Renal pelvis (tissue), 4 donors: ENCODE results near the gene PRR7. TPM values are rescaled to one million over a fixed set of nuclear protein-coding genes. Genes with fewer than 3 reads are reported as not detected.

Experiments used
- DNase-seq: peaks from one replicate; pipeline ENCODE4 v3.0.0-alpha.2; 2013
- polyA plus RNA-seq, 3 donors: library from polyadenylated mRNA; unstranded; fragments of 120-200 nt; gene quantifications; one replicate each; pipeline ENCODE4 v1.2.1, GENCODE V29; 2013; ENCODE audit not compliant: insufficient read length in 3 of 3

PRR7 gene
- polyA plus RNA-seq, 3 donors, result 2.3 to 3.1 (median 2.9) TPM

DNA sequence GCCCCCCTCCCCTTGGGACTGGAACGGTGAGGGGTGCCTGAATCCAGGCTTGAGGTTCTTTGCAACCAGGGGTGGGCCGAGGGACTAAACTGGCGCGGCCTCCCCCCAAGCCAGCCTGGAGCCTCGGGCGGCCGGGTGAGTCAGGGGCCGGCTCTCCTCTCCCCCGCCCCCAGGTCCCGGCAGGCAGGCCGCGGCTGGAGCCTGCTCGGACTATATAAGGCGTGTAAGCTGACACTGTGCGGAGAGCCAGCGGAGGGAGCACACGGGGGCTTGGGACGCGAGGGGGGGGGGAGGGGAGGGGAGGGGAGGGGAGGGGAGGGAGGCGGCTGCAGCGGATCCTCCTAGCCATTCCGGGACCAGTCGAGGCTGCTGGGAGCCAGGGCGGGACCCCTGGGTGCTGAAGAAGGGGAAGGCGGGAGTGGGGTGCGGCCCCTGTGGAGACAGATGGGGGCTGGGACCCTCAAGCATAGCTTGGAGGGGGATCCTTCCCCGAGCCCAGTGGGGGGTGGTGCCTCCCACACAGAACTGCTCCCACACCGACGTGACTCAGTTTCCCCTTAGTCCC is 50.2 kb downstream of the PRR7 start:
- DNase-seq, result peak; percentile 90

DNA sequence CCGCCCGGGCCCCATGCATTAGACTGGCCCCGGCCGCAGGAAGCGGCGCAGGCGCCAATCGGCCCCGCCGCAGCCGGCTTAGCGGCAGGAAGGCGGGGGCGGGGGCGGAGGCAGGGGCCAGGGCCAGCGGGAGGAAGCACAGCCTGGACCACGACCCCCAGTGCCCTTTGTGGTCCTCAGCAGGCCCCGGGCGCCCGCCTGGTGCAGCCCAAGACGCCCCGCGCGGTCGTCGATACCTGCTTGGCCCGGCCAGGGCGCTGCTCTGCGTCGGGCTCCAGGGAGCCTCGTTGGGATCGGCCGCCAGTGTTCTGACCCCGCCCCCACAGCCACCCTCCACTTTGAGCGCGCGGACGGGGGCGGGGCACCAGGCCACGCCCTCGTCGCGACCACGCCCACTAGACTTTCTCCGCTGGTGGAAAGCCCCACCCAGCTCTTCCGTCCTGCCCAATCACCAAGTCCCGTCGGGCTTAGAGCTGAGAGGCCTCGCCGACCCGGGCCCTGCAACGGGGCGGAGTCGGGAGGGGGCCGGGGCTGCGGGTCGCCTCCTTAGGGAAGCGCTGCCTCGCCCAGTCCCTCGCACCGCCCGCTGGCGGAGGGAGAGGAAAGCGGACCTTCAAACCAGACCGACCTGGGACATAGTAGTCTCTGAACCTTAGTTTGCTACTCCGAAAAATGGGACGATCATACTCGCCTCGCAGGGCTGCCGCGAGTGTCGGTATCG is 50.8 kb downstream of the PRR7 start, which contains the start of gene PDLIM7:
Gene PDLIM7, minus strand, starts transcription at position 313 of the 721 bp plus-strand sequence. CDS start 1,092 bp downstream, outside the sequence.
- DNase-seq, result peak; percentile 97

- peak; percentile 33 for DNase-seq
Measured at GRCh38 chr5:177498013-177498787, 51.6 kb downstream of the PRR7 start.

DNA sequence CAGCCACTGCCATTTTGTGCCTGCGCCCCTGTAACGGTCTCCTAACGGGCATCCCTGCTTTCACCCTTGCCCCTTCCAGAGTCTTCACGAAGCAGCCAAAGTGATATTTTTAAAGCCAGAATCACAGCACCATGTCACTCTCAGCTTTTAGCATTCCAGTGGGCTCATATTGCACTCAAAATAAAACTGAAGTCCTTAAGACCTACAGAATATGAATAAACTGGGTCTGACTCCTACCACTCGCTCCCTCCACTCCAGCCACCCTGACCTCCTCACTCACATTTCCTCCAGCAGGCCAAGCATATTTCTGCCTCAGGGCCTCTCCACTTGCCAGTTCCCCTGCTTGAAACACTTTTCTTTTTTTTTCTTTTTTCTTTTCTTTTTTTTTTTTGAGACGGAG is 53.2 kb downstream of the PRR7 start:
- no peak for DNase-seq

GRCh38 chr5:177500685-177501522 is 54.3 kb downstream of the PRR7 start:
- DNase-seq, result peak; percentile 83

DNA sequence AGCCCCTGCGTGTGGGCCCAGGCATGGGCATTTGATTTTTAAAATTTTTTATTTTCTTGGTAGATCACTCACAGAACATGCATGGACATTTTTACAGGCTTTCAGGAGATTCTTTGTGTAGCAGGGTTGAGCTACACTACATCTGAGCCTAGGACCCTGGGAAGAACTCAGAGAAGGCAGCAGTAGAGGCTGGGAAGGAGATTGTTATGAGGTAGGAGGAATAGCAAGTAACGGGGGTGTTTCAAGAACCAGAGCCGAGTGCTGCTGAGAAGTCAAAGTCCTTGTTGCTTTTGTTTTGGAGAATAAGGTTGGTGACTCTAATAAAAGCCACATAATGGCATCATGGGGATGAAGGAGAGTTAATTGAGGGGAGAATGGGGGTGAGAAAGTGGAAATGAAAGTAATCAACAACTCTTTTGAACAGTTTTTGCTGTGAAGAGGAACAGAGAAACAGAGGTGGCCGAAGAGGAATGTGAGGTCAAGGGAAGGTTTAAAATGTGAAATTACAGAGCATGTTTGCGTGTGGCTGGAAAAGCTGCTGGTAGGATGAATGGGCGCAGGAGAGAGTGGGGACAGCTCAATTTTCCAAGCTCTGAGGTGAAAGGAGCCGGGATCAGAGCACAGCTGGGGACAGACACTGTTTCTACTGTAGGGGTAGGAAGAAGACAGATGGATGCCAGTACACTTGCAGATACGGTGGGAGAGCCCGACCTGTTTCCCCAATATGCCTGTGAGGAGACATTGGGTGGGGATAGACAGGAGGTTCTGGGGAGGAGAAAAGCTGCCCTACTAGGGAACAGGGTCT is 55.5 kb downstream of the PRR7 start:
- no peak for DNase-seq

DNA sequence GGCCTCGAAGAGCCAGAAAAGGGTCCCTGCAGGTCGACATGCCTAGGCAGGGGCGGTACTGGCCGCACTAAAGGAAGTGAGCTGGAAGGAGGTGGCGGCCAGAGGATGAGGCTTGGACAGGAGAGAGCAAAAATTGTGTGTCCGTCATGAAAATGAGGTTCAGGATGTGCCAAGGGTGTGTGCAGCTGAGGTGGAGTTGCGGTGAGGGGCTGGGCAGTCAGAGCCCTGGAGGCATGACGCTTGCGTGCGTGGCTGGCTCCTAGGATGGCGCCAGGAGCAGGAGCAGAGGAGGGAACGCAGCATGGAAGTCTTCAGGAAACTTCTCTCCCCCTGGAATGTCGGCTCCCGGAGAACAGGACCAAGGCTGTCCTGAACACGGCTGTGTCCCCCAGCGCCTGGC is 56.3 kb downstream of the PRR7 start:
- DNase-seq, result no peak

DNA sequence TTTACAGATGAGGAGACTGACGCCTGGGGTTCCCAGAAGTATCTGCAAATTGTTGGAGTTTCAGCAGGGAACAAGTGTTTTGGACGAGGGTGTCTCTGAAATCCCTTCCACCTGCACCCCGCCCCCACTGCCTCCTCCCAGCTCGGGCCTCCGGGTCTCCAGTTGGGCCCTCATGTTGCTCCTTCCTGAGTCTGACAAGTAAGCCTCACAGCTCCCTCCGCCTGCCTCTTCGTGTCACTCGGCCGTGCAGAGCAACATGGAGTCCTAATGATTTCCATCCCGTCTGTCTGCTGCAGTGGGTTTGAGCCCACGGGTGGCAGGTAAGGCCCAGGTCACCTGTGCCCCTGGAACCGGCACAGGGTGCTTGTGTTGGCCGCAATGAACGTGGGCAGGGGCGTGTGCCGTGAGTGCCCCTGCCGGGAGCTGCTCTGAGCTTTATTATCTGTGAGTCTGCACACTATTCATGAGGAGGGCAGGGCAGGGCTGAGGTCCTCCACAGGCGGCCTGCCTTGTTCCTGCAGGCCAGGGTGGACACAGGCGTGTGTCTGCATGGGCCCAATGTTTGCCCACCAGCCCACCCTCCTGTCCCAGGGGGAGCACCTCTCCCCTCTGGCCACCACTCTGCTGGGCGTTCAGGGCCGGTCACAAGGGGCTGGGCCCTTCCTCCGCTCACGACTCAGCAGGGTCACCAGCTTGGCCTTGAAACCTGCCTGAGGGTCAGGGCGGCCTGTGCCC is 56.9 kb downstream of the PRR7 start:
- DNase-seq, result no peak

DNA sequence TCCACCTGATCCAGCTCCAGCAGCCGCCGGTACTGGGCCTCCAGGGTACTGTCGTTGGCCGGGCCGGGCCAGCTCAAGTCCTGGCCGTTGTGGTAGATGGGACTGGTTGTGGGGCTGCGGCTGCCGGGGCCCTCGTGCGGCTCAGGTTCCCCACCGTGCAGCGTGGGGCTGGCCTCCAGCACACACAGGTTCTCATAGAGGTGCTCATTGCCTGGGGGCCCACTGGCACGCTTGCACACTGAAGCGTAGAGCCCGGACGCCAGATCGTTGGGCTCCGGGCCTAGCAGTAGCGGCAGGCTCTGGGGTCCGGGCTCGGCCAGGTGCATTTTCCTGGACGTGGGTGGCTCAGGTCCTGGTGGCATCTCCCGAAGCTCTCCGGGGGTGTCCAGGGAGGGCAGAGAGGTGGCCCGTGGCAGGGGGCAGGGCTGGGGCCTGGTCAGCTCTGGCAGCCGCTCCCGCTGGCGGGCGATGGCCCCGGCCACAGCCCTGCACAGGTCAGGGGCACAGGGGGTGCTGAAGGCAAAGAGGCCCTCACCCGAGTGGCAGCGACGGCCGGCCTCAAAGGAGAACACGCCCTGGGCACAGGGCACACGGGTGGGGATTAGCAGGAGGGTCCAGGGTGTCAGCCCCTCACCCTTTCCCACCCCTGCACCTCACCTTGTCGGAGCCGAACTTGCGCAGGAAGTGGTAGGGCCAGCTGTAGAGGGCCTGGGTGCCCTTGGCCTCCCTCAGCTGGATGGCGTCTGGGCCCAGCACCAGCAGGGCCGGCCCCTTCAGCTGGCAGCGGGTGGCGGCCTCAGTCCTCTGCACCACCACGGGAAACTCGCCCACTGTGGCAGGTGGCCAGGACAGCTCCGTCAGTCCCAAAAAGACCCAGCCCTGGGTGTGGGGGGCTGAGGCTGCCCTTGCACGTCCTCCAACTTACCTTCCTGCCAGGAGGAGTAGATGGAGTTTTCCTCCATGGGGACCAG is 57.8 kb downstream of the PRR7 start:
- DNase-seq, result no peak

GRCh38 chr5:177505075-177505474 is 58.5 kb downstream of the PRR7 start:
- no peak for DNase-seq

Other genes with a start within 250 kb of the PRR7 start
- gene RAB24, start 143.1 kb upstream of the PRR7 start, polyA plus RNA-seq, result 10 to 100 TPM; 30.0 to 33.6 (median 30.9) TPM
- 100 to 1,000 TPM; 109 to 151 (median 127) TPM for gene PRELID1, start 143.0 kb upstream of the PRR7 start, polyA plus RNA-seq
- 10 to 100 TPM; 22.4 to 30.8 (median 26.2) TPM for gene MXD3, start 134.9 kb upstream of the PRR7 start, polyA plus RNA-seq
- gene LMAN2, start 95.1 kb upstream of the PRR7 start, polyA plus RNA-seq, result 100 to 1,000 TPM; 139 to 165 (median 142) TPM
- gene RGS14, start 88.9 kb upstream of the PRR7 start, polyA plus RNA-seq, result 10 to 100 TPM; 16.3 to 18.9 (median 17.4) TPM
- gene SLC34A1, start 62.4 kb upstream of the PRR7 start, polyA plus RNA-seq, result 100 to 1,000 TPM; 215 to 304 (median 249) TPM
- gene PFN3, start 46.2 kb upstream of the PRR7 start, polyA plus RNA-seq, result 1 to 10 TPM; 3.1 to 6.2 (median 5.2) TPM
- 10 to 100 TPM in 2 of 3 donors, 1 to 10 TPM in 1; 9.1 to 22.1 (median 20.7) TPM for gene F12, start 37.2 kb upstream of the PRR7 start, polyA plus RNA-seq
- gene GRK6, start 20.1 kb upstream of the PRR7 start, polyA plus RNA-seq, result 10 to 100 TPM; 27.9 to 32.3 (median 30.6) TPM
- 100 to 1,000 TPM; 198 to 243 (median 217) TPM for gene DBN1, start 26.8 kb downstream of the PRR7 start, polyA plus RNA-seq
- 100 to 1,000 TPM; 117 to 152 (median 120) TPM for gene PDLIM7, start 50.8 kb downstream of the PRR7 start, polyA plus RNA-seq
- 1 to 10 TPM; 6.6 to 7.2 (median 7.1) TPM for gene DOK3, start 63.0 kb downstream of the PRR7 start, polyA plus RNA-seq
- 100 to 1,000 TPM in 2 of 3 donors, 10 to 100 TPM in 1; 97.3 to 111 (median 103) TPM for gene DDX41, start 70.1 kb downstream of the PRR7 start, polyA plus RNA-seq
- gene FAM193B, start 107.7 kb downstream of the PRR7 start, polyA plus RNA-seq, result 100 to 1,000 TPM in 2 of 3 donors, 10 to 100 TPM in 1; 78.8 to 110 (median 105) TPM
- 100 to 1,000 TPM; 164 to 180 (median 166) TPM for gene TMED9, start 145.4 kb downstream of the PRR7 start, polyA plus RNA-seq
- 10 to 100 TPM; 28.7 to 34.0 (median 29.6) TPM for gene B4GALT7, start 153.3 kb downstream of the PRR7 start, polyA plus RNA-seq